Left lung (tissue), 10 donors: ENCODE results near the gene CELA3A. TPM values are rescaled to one million over a fixed set of nuclear protein-coding genes. Genes with fewer than 3 reads are reported as not detected.

Experiments
- ATAC-seq: fragments of 200-7000 bp; cut with Tn5 transposase; one replicate; pipeline ENCODE4 v1.9.1; 2020; ENCODE audit warnings: moderate library complexity
- DNase-seq, 4 donors: peaks; one replicate each; pipeline ENCODE4 v3.0.0-alpha.2; 2013 to 2020
- H3K27ac ChIP-seq, 2 donors: fragments of 200-600 bp; sonication (generic) in 1 of 2; one replicate each; pipeline versions ENCODE4 v1.5.0 to v1.8.0; 2020 to 2021
- H3K27me3 ChIP-seq, 2 donors: fragments of 200-600 bp; sonication (generic) in 1 of 2; one replicate each; pipeline versions ENCODE4 v1.5.0 to v1.8.0; 2020 to 2021
- H3K36me3 ChIP-seq, 2 donors: fragments of 200-600 bp; sonication (generic) in 1 of 2; one replicate each; pipeline versions ENCODE4 v1.5.0 to v1.8.0; 2020 to 2021
- H3K4me1 ChIP-seq, 2 donors: fragments of 200-600 bp; one replicate each; pipeline ENCODE4 v1.8.0; 2021
- H3K4me3 ChIP-seq, 2 donors: fragments of 200-600 bp; sonication (generic) in 1 of 2; one replicate each; pipeline versions ENCODE4 v1.5.0 to v1.8.0; 2020 to 2021; ENCODE audit warnings: mild to moderate bottlenecking in 1 of 2
- H3K9me3 ChIP-seq, 2 donors: fragments of 200-600 bp; sonication (generic) in 1 of 2; one replicate each; pipeline versions ENCODE4 v1.5.0 to v1.8.0; 2020 to 2021
- CTCF ChIP-seq, 2 donors: fragments of 200-600 bp; sonication (generic) in 1 of 2; IDR thresholded peaks; one replicate each; pipeline versions ENCODE4 v1.5.0 to v1.8.0; 2021; ENCODE audit warnings: antibody characterized with exemption in 2 of 2
- intact Hi-C, 2 donors: fragments of 100-400 bp; cut with DNase I; formaldehyde crosslinking; loops; one replicate each; pipeline versions ENCODE4 v1.11.2 to v1.14.2; 2022
- polyA plus RNA-seq, 6 donors: library from polyadenylated mRNA; unstranded; fragments of 120-200 nt; gene quantifications; one replicate each; pipeline ENCODE4 v1.2.1, GENCODE V29; 2013; ENCODE audit not compliant: insufficient read length in 6 of 6
- total RNA-seq, 2 donors: library from RNA; stranded (reverse); fragmentation: NEBNext Ultra II Directional; extraction: Animal tissue kit (Norgen Biotek cat#: 25700); gene quantifications; one replicate each; pipeline ENCODE4 v1.2.1, GENCODE V29; 2021
- donor health status: DM: no; HTN: yes; CAD: no.
- donor health status: DM: no; HTN: no; CAD: no.

CELA3A gene
- total and polyA plus RNA-seq, 8 donors = not detected

GRCh38 chr1:22018583-22019559, 17.4 kb downstream of the CELA3A start:
- Histone ChIP-seq H3K27me3 (no peaks in the 10 kb centered on the region), H3K4me3 (no peak overlapping the region), H3K36me3 (no peaks in the 10 kb centered on the region), H3K9me3 (no peaks in the 10 kb centered on the region), H3K4me1 (peaks cover 0 to 22% of the 10 kb centered on the region in 2 donors), H3K27ac (peak overlapping the region; percentile 29 to 78)
- peak in 1 of 4 donors; percentile 74 for DNase-seq
- ATAC-seq = peak; percentile 69
- intact Hi-C loops = no loop called here
- TF ChIP-seq CTCF (IDR thresholded peaks at IDR 0.05) = no peak

GRCh38 chr1:22021061-22021460, 19.6 kb downstream of the CELA3A start:
- no peak overlapping the region for H3K4me3 ChIP-seq
- TF ChIP-seq CTCF (IDR thresholded peaks at IDR 0.05) = no peak
- H3K36me3 ChIP-seq = no peaks in the 10 kb centered on the region
- no peaks in the 10 kb centered on the region for H3K27me3 ChIP-seq
- H3K9me3 ChIP-seq = no peaks in the 10 kb centered on the region
- peaks cover 0 to 33% of the 10 kb centered on the region in 2 donors for H3K4me1 ChIP-seq
- no peak overlapping the region for H3K27ac ChIP-seq
- ATAC-seq (no peak), DNase-seq (no peak)
- intact Hi-C loops = no loop called here

- Histone ChIP-seq H3K27ac (peak overlapping the region; percentile 97 to 98), H3K27me3 (no peaks in the 10 kb centered on the region), H3K4me3 (peak overlapping the region; percentile 75 to 82), H3K36me3 (no peaks in the 10 kb centered on the region), H3K9me3 (no peaks in the 10 kb centered on the region), H3K4me1 (peaks cover 0 to 29% of the 10 kb centered on the region in 2 donors)
- intact Hi-C loops = no loop called here
- ATAC-seq (peak; percentile 63), DNase-seq (peak in 2 of 4 donors; percentile 73 to 78)
- TF ChIP-seq CTCF (IDR thresholded peaks at IDR 0.05) = no peak
Observed at GRCh38 chr1:22024485-22025367, 23.3 kb downstream of the CELA3A start.

GRCh38 chr1:22025368-22026155, 24.1 kb downstream of the CELA3A start:
- no peak for TF ChIP-seq CTCF (IDR thresholded peaks at IDR 0.05)
- H3K27me3 ChIP-seq = no peaks in the 10 kb centered on the region
- peak overlapping the region; percentile 75 to 82 for H3K4me3 ChIP-seq
- intact Hi-C loops = no loop called here
- H3K27ac ChIP-seq = peak overlapping the region; percentile 97 to 98
- no peaks in the 10 kb centered on the region for H3K9me3 ChIP-seq
- H3K4me1 ChIP-seq = peaks cover 0 to 29% of the 10 kb centered on the region in 2 donors
- H3K36me3 ChIP-seq = no peaks in the 10 kb centered on the region
- ATAC-seq = peak; percentile 85
- DNase-seq = peak; percentile 78 to 93 (median 90)
